ENCODE data around the gene IQGAP2.
"Not testable (repeated sequence)": the region's sequence is repeated elsewhere in the genome, so short reads cannot be mapped to it uniquely, and the experiment has no call there.

IQGAP2 gene

DNA sequence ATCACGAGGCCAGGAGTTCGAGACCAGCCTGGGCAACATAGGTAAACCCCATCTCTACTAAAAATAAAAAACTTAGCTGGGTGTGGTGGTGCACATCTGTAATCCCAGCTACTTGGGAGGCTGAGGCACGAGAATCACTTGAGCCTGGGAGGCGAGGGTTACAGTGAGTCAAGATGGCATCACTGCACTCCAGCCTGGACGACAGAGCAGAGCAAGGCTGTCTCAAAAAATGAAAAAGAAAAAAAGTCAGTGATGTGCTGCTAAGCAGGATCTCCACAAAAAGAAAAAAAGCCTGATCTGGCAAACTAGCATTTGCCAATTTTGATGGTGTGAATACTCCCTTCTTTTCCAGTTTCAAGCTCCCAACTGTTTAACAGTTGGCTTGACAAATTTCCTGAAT, 334.8 kb downstream of the IQGAP2 start:
- H3K4me3 ChIP-seq (ENCODE audit: low read depth, low read length) = no peak overlapping the region
- TF ChIP-seq, protein P1, sequence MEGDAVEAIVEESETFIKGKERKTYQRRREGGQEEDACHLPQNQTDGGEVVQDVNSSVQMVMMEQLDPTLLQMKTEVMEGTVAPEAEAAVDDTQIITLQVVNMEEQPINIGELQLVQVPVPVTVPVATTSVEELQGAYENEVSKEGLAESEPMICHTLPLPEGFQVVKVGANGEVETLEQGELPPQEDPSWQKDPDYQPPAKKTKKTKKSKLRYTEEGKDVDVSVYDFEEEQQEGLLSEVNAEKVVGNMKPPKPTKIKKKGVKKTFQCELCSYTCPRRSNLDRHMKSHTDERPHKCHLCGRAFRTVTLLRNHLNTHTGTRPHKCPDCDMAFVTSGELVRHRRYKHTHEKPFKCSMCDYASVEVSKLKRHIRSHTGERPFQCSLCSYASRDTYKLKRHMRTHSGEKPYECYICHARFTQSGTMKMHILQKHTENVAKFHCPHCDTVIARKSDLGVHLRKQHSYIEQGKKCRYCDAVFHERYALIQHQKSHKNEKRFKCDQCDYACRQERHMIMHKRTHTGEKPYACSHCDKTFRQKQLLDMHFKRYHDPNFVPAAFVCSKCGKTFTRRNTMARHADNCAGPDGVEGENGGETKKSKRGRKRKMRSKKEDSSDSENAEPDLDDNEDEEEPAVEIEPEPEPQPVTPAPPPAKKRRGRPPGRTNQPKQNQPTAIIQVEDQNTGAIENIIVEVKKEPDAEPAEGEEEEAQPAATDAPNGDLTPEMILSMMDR (IDR thresholded peaks at IDR 0.05; ENCODE audit: borderline replicate concordance, insufficient read depth, low read depth, low read length) = no peak

DNA sequence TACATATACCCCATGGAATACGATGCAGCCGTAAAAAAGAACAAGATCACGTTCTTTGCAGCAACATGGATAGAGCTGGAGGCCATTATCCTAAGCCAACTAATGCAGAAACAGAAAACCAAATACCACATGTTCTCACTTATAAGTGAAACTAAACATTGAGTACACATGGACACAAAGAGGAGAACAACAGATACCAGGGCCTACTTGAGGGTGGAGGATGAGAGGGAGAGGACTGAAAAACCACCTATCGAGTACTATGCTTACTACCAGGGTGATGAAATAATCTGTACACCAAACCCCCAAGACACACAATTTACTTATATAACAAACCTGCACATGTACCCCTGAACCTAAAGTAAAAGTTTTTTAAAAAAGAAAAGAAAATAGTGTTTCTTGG, 338.4 kb downstream of the IQGAP2 start:
- not testable (repeated sequence) for H3K4me3 ChIP-seq (ENCODE audit: low read depth, low read length)

DNA sequence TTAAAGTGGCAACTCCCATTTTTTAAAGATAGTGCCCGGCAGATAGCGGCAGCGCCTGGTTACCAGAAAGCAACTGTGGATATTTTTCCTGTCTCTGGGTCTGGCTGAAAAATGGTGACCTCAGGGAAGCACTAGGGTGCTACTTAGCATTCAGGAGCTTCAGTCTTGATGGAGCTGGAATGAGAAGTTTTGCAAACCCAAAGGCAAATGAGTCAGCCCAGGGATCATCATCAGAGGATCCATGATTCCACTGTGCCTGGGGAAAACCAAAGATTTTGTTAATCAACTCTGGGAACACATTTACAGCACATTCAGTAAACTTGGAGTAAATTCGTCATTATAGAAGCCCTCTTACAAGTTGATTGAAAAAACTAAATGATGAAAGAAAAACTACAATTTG, 339.5 kb downstream of the IQGAP2 start:
- H3K4me3 ChIP-seq (ENCODE audit: low read depth, low read length) = no peak overlapping the region
- TF ChIP-seq, protein P1 (IDR thresholded peaks at IDR 0.05; ENCODE audit: borderline replicate concordance, insufficient read depth, low read depth, low read length) = no peak

DNA sequence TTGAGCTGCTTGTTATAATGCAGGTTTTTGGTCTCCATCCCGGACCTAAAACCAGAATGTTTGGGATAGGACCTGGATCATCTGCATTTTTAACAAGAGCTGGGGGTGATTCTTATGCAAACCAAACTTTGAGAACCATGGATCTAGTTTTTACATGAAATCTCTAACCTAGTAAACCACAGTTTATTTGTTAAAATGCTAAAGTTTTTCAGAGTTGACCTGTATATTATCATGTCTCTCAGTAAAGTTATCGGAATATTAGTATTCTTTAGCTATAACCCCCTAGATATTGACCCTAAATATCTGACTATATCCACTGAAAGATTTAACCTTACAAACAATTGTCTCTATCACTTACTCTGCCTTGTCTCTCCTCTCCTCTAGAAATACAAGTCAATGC, 341.5 kb downstream of the IQGAP2 start:
- TF ChIP-seq, protein P1 (IDR thresholded peaks at IDR 0.05; ENCODE audit: borderline replicate concordance, insufficient read depth, low read depth, low read length) = no peak
- no peak overlapping the region for H3K4me3 ChIP-seq (ENCODE audit: low read depth, low read length)

DNA sequence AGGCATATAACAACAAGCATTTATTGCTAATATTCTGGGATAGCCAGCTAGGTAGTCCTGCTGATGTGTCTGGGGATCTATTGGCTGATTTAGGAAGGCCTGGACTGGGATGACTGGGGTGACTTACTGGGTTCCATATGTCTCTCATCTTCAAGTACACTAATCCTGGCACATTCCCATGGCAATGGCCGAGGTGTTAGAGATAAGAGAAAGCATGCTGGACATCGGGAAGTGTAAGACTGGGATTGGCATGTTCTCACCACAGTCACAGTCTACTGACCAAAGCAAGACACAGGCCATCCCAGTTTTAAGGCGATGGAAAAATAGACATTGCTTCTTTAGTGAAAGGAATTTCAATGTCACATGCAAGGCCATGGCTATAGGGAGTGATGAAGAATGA, 342.6 kb downstream of the IQGAP2 start:
- TF ChIP-seq, protein P1 (IDR thresholded peaks at IDR 0.05; ENCODE audit: borderline replicate concordance, insufficient read depth, low read depth, low read length) = no peak
- no peak overlapping the region for H3K4me3 ChIP-seq (ENCODE audit: low read depth, low read length)

DNA sequence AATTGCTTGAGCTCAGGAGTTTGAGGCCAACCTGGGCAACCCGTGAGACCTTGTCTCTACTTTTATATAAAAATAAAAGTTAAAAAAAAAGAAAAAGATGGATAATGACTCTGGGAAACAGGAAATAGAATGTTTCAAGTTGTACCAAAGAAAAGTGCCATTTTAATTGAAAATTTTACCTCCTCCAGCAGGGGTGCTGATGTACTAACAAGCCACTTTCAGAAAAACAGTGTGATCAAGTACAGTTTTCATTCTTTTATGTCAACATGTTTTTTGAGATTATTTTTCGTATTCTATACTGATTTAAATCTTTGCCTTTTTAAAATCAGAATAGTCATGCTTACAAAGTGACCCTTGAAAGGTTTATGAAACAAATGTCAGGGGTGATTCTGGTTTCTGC, 343.6 kb downstream of the IQGAP2 start:
- H3K4me3 ChIP-seq (ENCODE audit: low read depth, low read length) = no peak overlapping the region
- TF ChIP-seq, protein P1 (IDR thresholded peaks at IDR 0.05; ENCODE audit: borderline replicate concordance, insufficient read depth, low read depth, low read length) = no peak

DNA sequence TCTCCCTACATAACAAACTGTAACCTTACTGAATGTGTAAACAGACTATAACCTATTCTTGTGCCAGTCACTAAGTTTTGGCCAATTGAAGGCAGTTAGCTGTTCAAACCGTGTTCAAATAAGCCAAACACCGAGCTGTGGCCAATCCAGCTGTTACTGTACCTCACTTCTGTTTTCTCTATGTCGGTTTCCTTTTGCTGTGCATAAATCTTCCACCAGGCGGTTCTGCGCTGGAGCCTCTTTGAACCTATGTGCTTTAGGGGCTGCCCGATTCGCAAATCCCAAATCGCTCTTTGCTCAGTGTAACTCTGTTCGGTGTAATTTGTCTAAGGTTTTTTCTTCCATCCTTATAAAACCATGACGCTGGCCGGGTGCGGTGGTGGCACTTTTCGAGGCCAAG, 344.6 kb downstream of the IQGAP2 start:
- TF ChIP-seq, protein P1 (IDR thresholded peaks at IDR 0.05; ENCODE audit: borderline replicate concordance, insufficient read depth, low read depth, low read length) = no peak
- H3K4me3 ChIP-seq (ENCODE audit: low read depth, low read length) = no peak overlapping the region

DNA sequence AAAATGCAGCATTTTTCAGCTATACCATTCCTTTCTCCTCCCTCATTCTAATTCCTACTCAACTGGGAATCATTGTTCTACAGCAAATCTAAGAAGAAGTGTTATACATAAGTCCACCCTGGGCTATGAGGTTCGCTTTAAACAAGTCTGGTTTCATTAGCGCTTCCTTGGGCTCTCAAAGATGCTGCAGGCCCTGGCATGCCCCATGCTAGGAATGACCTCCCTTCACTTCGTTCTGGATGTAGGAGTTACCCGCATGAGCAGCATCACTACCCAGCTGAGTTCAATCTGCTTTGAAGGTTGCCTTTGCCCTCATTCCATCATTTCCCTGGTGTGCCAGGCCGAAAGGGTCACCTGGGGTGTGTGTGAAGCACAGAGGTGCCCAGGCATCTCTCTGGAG, 348.2 kb downstream of the IQGAP2 start:
- TF ChIP-seq, protein P1 (IDR thresholded peaks at IDR 0.05; ENCODE audit: borderline replicate concordance, insufficient read depth, low read depth, low read length) = no peak
- H3K4me3 ChIP-seq (ENCODE audit: low read depth, low read length) = no peak overlapping the region

Data from GM12875 (cell line).